GM21390 (cell line): Measurements from ENCODE around the gene CKB.
"Not testable (repeated sequence)": the region's sequence is repeated elsewhere in the genome, so short reads cannot be mapped to it uniquely, and the experiment has no call there.

Source experiments
- ATAC-seq: cut with Tn5 transposase; IDR thresholded peaks from one replicate; pipeline ENCODE4 v1.9.1; 2021; ENCODE audit not compliant: unreplicated experiment

CKB gene

DNA sequence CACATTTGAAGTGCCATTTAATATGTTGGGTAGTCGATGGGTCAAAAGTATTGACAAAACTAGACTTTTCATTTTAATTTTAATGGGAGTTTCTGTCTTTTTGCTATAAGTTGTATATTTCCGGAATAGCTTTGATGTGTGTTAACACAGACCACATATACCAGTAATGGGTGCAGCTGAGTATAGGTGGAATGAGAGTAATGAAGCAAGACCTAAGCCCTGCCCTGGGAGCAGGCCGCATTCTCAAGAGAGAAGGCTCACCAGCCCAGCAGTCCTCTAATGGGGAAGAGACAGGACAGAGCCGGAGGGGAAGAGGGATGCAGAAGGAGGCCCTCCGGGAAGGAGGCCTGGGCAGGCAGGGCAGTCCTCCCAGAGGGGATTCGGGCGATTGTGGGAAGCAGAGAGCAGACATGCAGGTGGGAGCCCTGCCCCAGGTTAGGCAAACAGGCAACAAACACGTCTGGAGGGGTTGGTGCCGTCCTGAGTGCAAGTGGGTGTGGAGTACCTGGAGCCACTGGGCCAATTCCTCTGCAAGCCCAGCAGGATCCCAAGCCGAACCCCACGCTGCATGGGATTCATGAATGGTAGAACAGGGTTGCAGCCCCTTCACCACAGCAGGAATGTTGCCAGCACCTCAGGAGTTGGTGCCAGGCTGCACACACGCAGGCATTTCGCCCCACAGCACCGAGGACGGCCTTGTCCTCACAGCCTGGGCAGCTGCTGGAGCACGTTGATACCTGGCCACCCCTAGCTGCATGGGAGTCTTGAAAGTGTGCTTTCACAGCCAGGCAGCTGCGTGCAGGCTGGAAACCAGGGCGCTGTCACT, 7.8 kb downstream of the CKB start:
- ATAC-seq = no peak

- ATAC-seq = no peak
Observed at GRCh38 chr14:103512701-103513611, 9.7 kb downstream of the CKB start.

- ATAC-seq = not testable (repeated sequence)
Observed at GRCh38 chr14:103512180-103512579, 10.4 kb downstream of the CKB start.

- ATAC-seq = no peak
Observed at GRCh38 chr14:103510724-103511693, 11.6 kb downstream of the CKB start.

- ATAC-seq = no peak
Observed at GRCh38 chr14:103509864-103510723, 12.5 kb downstream of the CKB start.

GRCh38 chr14:103508521-103509329, 13.9 kb downstream of the CKB start:
- no peak for ATAC-seq

DNA sequence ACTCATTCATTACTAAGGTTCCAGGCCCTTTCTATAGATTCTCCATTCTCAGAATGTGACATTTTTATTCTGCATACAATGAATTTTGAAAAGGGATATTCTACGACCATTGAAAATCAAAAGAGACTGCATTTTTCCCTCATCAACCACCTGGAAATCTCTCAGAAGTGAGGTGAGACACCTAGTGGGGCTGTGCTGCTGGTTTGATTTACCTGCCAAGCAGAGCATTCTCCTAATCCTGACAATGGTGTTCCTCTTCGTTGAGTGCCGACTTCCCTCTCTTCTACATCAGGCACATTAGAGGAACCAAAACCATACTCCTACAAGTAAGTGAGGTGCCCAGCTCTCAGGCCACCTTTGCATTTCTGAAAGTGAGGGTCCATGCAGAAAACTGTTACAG, 14.9 kb downstream of the CKB start:
- no peak for ATAC-seq

GRCh38 chr14:103504991-103505565, 17.6 kb downstream of the CKB start:
- ATAC-seq = no peak

- ATAC-seq = no peak
Observed at GRCh38 chr14:103503296-103503695, 19.3 kb downstream of the CKB start.

- no peak for ATAC-seq
Observed at GRCh38 chr14:103502877-103503276, 19.8 kb downstream of the CKB start.

DNA sequence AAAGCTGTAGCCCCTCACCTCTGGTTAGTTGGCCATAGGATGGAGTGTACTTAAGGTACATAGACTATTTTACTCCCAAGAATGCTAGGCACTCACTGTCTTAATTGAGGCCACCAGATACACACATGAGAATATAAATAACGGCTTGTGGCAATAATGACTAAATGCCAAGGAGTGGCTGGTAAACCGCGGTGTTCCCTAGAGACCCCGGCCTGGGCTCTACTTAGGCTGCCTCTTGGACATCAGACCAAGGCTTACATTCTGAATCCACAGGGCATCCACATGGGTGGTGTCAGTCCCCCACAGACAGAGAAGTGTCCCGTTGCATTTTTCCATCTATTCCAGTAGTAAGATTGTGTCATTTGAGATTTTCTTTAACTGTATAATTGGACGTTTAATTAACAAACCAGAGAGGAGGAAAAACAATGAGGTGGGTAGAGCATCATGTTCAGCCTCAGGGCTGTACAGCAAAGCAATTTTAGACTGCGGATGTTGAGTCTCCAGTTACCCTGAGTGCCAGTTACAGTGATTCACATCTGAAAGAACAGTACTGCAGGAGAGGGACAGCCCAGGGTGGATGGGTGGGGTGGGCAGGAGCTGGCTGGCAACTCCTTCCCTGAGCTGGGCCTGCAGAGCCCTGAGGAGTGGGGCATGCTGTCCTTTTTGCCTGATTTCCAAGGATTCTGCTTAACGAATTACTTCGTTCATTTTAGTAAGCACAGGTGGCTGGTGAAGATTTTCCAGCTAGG, 20.5 kb downstream of the CKB start:
- no peak for ATAC-seq

DNA sequence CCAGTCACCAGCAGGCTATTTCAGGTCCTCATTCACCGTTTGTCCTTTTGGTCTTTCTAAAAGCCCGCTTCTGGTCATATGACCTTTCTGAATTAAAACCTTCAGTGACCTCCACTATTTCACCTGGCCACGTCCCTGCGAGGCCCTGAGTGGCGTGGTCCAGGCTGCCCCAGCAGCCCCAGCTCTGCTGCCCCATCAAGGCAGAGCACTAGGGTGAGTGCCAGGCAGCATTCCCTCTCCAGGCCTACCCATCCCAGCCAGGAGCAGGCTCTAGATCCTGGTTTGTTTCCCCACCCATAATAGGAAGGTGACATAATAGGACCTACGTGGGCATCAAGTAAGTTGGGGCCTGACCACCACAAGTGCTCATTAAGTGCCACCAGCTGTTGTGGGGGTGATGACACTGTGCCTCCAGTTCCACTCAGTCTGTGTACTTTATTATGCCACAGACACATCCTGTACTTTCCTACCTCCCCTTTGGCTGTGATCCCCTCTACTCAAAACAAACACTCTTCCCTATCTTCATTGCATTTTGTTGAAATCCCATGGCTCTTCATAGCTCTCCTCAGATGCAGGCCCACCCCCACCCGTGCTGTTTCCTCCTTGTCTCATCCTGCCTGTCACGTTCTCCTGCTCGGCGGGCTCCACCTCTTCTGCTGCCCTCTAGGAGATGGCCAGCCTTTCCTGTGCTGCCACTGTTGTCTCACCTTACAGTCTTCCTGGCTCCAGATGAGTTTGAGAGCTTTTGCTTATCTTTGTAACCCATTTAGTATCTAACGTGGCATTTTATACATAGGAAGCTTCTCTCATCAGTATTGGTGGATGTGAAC, 21.4 kb downstream of the CKB start:
- no peak for ATAC-seq

DNA sequence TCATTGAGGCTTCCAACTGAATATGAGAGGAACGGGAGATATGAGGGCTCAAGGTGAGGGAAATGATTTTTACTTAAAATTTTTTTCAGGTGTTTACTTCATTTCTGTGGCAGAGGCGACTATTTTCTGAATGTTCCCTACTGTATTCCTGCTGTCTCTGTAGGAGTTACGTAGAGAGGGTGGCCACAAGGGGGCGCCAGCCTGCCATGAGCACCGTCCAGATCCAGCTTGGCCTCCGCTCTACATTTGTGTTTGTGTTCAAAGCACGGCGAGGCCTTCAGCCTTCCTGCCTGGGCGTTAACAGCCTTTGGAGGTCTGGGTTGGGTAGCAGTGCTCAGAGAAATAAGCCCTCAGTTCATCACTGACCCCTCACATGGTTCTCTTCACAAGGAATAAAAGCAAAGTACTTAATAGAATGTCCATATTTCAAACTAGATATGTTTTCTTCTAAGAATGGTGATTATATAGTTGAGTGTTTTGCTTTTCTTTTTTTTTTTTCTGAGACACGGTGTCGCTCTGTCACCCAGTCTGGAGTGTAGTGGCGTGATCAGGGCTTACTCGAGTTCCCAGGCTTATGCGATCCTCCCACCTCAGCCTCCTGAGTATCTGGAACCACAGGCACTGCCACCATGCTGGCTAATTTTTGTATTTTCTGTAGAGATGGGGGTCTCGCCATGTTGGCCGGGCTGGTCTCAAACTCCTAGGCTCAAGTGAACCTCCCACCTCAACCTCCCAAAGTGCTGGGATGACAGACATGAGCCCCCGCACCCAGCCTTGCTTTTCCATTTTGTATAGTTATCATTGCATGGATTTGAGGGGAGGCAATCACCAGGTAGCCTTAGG, 22.3 kb downstream of the CKB start:
- ATAC-seq = no peak

DNA sequence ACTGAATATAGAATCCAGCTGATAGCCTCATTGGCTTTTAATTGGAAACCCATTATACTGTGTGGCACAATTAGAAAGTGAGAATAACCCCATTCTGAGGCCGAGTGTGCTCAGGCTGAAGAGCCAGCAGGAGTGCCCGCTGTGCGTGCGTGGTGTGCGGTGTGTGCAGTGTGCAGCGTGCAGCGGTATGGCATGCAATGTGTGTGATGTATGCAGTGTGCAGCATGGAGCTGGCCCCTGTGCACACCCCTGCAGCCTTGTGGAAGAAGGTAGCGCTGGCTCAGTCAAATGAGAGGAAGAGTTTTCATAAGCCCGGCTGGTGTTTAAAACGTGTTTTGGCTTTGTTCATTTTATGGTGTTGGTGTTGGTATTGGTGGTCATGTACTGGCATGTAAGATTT, 22.9 kb downstream of the CKB start:
- ATAC-seq = no peak

DNA sequence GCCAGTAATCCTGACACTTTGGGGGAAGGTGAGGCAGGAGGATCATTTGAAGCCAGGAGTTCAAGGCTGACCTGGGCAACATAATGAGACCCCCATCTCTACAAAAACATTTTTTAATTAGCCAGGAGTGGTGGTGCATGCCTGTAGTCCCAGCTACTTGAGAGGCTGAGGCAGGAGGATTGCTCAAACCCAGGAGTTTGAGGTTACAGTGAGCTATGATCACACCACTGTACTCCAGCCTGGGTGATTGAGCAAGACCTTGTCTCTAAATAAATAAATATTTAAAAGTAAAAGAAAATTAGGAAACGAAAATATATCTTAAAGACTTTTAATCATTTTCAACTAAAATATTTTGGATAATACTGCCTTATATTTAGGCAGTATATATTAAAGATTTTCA, 25.9 kb downstream of the CKB start:
- ATAC-seq = no peak

DNA sequence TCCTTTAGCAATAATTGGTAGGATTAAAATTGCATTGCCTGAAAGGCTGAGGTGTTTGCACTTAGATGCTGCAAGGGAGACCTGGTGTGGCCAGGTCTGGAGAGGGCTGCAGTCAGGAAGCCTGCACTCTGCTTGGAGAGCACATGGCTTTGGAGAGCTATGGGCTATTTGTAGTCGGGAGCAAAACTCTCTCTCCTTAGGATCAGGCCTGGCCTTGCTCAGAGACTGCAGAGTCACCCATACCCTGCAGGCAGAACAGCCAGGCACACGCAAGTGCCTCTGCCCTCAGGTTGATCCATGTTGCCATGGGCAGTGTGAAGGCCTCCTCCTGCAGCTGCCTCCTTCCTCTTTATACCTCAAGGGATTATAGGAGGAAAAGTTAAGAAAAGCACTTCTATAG, 26.8 kb downstream of the CKB start:
- ATAC-seq = no peak
